Activated B cell treated with CpG ODN at 0.5 μM for 24 hours (primary cell): ENCODE results near the gene RAB20. TPM values are rescaled to one million over a fixed set of nuclear protein-coding genes. Genes with fewer than 3 reads are reported as not detected.

ENCODE experiments used
- ATAC-seq: fragments of 200-7000 bp; cut with Tn5 transposase; one replicate; pipeline ENCODE4 v1.10.0; 2021; ENCODE audit warnings: low read depth, mild to moderate bottlenecking, moderate library complexity
- CTCF ChIA-PET: fragments of 350-600 bp; sonication (Branson Sonifier 250); formaldehyde crosslinking; loops from one replicate; lab custom pipeline; 2021; ENCODE audit warnings: antibody characterized with exemption; lab: Charles Lee
- POLR2A ChIA-PET: fragments of 350-600 bp; sonication (Branson Sonifier 250); formaldehyde crosslinking; loops from one replicate; lab custom pipeline; 2021; ENCODE audit warnings: antibody characterized with exemption; lab: Charles Lee
- DNase-seq: peaks from one replicate; pipeline ENCODE4 v3.0.0; 2022
- H3K27ac Mint-ChIP-seq: one replicate; pipeline ENCODE4 v1.8.0; 2020; ENCODE audit warnings: mixed read lengths
- H3K27me3 Mint-ChIP-seq: one replicate; pipeline ENCODE4 v1.8.0; 2021; ENCODE audit warnings: mixed read lengths
- H3K36me3 Mint-ChIP-seq: one replicate; pipeline ENCODE4 v1.8.0; 2021; ENCODE audit warnings: low read depth, mixed read lengths
- H3K4me1 Mint-ChIP-seq: one replicate; pipeline ENCODE4 v1.8.0; 2021; ENCODE audit warnings: mixed read lengths
- H3K4me3 Mint-ChIP-seq: one replicate; pipeline ENCODE4 v1.8.0; 2020; ENCODE audit warnings: mild to moderate bottlenecking, mixed read lengths
- H3K9me3 Mint-ChIP-seq: one replicate; pipeline ENCODE4 v1.8.0; 2020; ENCODE audit warnings: mixed read lengths
- CTCF ChIP-seq: fragments of 200-600 bp; IDR thresholded peaks from one replicate; pipeline ENCODE4 v1.8.0; 2022; ENCODE audit warnings: antibody characterized with exemption, mild to moderate bottlenecking
- intact Hi-C: fragments of 100-400 bp; cut with micrococcal nuclease; formaldehyde crosslinking; loops from one replicate; pipeline ENCODE4 v1.15.1; 2024
- total RNA-seq: library from RNA; stranded (reverse); gene quantifications from 2 replicates; pipeline ENCODE4 v1.2.3, GENCODE V29; 2022

Gene RAB20
- total RNA-seq, 1 donor from 2014 or later = 3.1 TPM

- Mint-ChIP-seq H3K36me3 (no peaks in the 10 kb centered on the region), H3K9me3 (no peaks in the 10 kb centered on the region), H3K27ac (no peak overlapping the region), H3K4me1 (no peaks in the 10 kb centered on the region), H3K4me3 (no peak overlapping the region), H3K27me3 (no peaks in the 10 kb centered on the region)
- TF ChIP-seq CTCF = no peak
- DNase-seq (no peak), ATAC-seq (no peak)
- POLR2A ChIA-PET = interaction anchor here (0.7 kb wide), 1 partner anchor 88 kb away, joined by 5 read pairs; no protein-coding TSS in a partner anchor
- CTCF ChIA-PET = interaction anchor here (1.1 to 1.6 kb wide), 4 partner anchors 137 to 320 kb away, joined by 3 to 14 read pairs (median 8); no protein-coding TSS in a partner anchor
- intact Hi-C loops = loop anchor here (1.0 to 2.0 kb wide), 4 partner anchors 136 to 630 kb away; no protein-coding TSS in a partner anchor
Observed at GRCh38 chr13:110592665-110593064, 31.1 kb upstream of the RAB20 start.

DNA sequence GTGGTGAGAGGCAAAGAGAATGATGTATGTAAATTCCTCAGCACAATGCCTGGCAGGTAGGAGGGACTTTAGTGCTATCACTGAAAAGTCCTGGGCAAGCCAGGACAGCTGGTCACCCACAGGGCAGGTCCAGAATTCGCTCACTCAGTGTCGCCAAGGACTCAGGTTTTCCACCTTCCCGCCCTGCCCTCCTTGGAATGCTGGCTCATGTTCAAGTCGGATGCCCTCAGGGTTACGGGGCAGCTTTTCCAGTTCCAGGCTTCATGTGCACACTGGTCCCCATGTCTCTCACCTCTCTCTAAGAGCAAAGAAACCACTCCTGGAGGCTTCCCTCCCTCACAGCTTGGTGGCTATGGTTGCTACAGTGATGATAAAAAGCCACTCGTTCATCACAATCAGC, 29.1 kb upstream of the RAB20 start:
- H3K9me3 Mint-ChIP-seq = no peaks in the 10 kb centered on the region
- H3K27me3 Mint-ChIP-seq = no peaks in the 10 kb centered on the region
- CTCF ChIA-PET = no interaction called here
- no peak for TF ChIP-seq CTCF
- no peaks in the 10 kb centered on the region for H3K36me3 Mint-ChIP-seq
- H3K4me1 Mint-ChIP-seq = no peaks in the 10 kb centered on the region
- no peak overlapping the region for H3K4me3 Mint-ChIP-seq
- intact Hi-C loops = no loop called here
- POLR2A ChIA-PET = no interaction called here
- no peak for DNase-seq
- no peak overlapping the region for H3K27ac Mint-ChIP-seq
- no peak for ATAC-seq

- no peaks in the 10 kb centered on the region for H3K27me3 Mint-ChIP-seq
- H3K9me3 Mint-ChIP-seq = no peaks in the 10 kb centered on the region
- H3K4me3 Mint-ChIP-seq = no peak overlapping the region
- ChIA-PET POLR2A (no interaction called here), CTCF (no interaction called here)
- intact Hi-C loops = no loop called here
- no peak for ATAC-seq
- no peak for DNase-seq
- no peaks in the 10 kb centered on the region for H3K4me1 Mint-ChIP-seq
- no peak for TF ChIP-seq CTCF
- no peaks in the 10 kb centered on the region for H3K36me3 Mint-ChIP-seq
- no peak overlapping the region for H3K27ac Mint-ChIP-seq
Observed at GRCh38 chr13:110589793-110590390, 28.4 kb upstream of the RAB20 start.

- intact Hi-C loops = no loop called here
- no peak for ATAC-seq
- CTCF ChIA-PET = no interaction called here
- H3K4me1 Mint-ChIP-seq = no peaks in the 10 kb centered on the region
- no peak overlapping the region for H3K27ac Mint-ChIP-seq
- no peak for TF ChIP-seq CTCF
- no peaks in the 10 kb centered on the region for H3K36me3 Mint-ChIP-seq
- POLR2A ChIA-PET = no interaction called here
- H3K9me3 Mint-ChIP-seq = no peaks in the 10 kb centered on the region
- H3K4me3 Mint-ChIP-seq = no peak overlapping the region
- no peak for DNase-seq
- peaks cover 5% of the 10 kb centered on the region for H3K27me3 Mint-ChIP-seq
Observed at GRCh38 chr13:110583178-110583865, 21.8 kb upstream of the RAB20 start.

GRCh38 chr13:110582421-110582954, 21.0 kb upstream of the RAB20 start:
- POLR2A ChIA-PET = no interaction called here
- DNase-seq = no peak
- Mint-ChIP-seq H3K9me3 (no peaks in the 10 kb centered on the region), H3K36me3 (no peaks in the 10 kb centered on the region), H3K27me3 (peaks cover 5% of the 10 kb centered on the region), H3K27ac (no peak overlapping the region), H3K4me3 (no peak overlapping the region), H3K4me1 (no peaks in the 10 kb centered on the region)
- intact Hi-C loops = no loop called here
- CTCF ChIA-PET = no interaction called here
- ATAC-seq = no peak
- TF ChIP-seq CTCF = no peak
